GM12874 (cell line): ENCODE data around the gene HGD.

Experiments
- TF ChIP-seq, protein P1 (sequence below): IDR thresholded peaks from 2 replicates; pipeline ENCODE4 v1.5.1; 2011; ENCODE audit warnings: low read depth, mild to moderate bottlenecking, control low read depth, low read length, moderate library complexity; ENCODE audit not compliant: insufficient read depth

HGD gene

GRCh38 chr3:120604382-120604781, 77.7 kb downstream of the HGD start:
- TF ChIP-seq, protein P1, sequence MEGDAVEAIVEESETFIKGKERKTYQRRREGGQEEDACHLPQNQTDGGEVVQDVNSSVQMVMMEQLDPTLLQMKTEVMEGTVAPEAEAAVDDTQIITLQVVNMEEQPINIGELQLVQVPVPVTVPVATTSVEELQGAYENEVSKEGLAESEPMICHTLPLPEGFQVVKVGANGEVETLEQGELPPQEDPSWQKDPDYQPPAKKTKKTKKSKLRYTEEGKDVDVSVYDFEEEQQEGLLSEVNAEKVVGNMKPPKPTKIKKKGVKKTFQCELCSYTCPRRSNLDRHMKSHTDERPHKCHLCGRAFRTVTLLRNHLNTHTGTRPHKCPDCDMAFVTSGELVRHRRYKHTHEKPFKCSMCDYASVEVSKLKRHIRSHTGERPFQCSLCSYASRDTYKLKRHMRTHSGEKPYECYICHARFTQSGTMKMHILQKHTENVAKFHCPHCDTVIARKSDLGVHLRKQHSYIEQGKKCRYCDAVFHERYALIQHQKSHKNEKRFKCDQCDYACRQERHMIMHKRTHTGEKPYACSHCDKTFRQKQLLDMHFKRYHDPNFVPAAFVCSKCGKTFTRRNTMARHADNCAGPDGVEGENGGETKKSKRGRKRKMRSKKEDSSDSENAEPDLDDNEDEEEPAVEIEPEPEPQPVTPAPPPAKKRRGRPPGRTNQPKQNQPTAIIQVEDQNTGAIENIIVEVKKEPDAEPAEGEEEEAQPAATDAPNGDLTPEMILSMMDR: no peak

GRCh38 chr3:120602682-120603081, 79.4 kb downstream of the HGD start:
- TF ChIP-seq, protein P1: no peak

GRCh38 chr3:120601554-120601953, 80.5 kb downstream of the HGD start:
- TF ChIP-seq, protein P1: no peak

- TF ChIP-seq, protein P1: no peak
These were observed 82.8 kb downstream of the HGD start for GRCh38 chr3:120599211-120599610.

DNA sequence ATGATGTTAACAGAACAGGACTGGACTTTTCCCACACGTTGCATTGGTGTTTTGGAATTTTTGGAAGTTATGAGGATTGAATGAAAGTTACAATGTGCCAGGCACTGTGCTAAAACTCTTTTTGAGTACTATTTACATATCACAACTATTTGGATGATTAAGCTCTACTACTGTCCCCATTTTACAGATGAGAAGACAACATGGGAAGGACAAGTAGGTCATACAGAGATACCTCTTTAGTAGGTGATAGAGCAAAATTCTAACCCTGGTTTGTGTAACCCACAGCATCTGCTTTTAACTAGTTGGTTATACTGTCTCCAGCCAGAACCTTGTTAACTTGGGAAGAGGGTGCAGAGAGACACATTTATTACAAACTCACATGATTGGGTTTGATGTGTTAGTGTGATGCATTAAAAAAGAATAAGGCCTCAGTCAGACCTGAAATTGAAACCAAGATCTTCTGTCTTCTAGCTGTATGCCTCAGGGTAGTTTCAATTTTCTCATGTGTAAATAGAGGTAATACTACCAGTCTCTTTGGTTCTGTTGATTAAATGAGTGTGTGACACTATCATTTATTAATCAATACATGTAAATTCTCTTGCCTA, 84.5 kb downstream of the HGD start:
- TF ChIP-seq, protein P1: no peak

DNA sequence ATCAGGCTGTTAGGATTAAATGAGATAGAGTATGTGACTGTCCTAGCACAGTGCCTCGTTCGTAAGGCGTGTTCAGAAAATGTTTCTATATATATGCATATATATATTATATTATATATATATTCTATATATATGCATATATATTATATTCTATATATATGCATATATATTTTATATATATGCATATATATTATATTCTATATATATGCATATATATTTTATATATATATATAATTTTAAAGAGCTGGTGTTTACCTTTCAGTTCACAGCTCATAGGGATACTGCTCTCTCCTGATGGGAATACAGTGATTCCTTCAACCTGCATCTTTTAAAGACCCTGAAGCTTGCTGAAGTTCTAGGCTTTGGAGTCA, 85.2 kb downstream of the HGD start:
- TF ChIP-seq, protein P1: no peak

DNA sequence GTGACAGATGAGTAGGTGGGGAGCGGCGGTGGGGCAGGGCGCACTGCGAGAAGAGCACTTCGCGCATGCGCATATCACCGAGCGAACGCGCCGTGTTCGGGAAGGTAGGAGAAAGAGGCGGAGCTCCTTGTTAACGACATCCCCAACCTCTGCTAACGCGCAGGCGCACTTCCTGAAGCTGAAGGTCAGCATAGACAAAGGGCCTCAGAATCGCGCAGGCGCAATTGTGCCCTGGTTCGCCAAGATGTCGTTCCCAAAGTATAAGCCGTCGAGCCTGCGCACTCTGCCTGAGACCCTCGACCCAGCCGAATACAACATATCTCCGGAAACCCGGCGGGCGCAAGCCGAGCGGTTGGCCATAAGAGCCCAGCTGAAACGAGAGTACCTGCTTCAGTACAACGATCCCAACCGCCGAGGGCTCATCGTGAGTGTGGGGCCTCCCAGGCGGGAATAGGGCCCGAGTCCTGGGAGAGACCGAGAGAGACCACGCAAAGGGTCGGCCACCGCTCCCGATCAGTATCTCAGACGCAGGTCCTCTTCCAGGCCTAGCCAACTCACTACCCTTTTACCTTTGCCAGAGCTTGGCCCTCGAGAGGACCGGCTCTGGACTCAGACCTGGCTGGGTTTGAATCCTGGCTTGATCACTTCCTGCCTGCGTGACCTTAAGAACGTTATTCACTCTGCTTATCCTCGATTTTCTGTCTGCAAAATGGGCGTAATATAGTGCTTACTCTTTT, 85.8 kb downstream of the HGD start, which contains the start of gene NDUFB4:
Gene NDUFB4, plus strand, starts transcription at position 221 of the 737 bp plus-strand sequence. Its CDS starts 24 bp downstream, at position 245.
- TF ChIP-seq, protein P1: no peak
